Colonic mucosa (tissue), 4 donors: ENCODE results near the gene DOCK2. TPM values are rescaled to one million over a fixed set of nuclear protein-coding genes. Genes with fewer than 3 reads are reported as not detected.

Experiments used
- DNase-seq: peaks from one replicate; pipeline ENCODE4 v3.0.0-alpha.2; 2020
- H3K27ac ChIP-seq: fragments of 200-600 bp; one replicate; pipeline ENCODE4 v1.8.0; 2021
- H3K27me3 ChIP-seq: fragments of 200-600 bp; one replicate; pipeline ENCODE4 v1.8.0; 2021
- H3K36me3 ChIP-seq: fragments of 200-600 bp; one replicate; pipeline ENCODE4 v1.8.0; 2021
- H3K4me1 ChIP-seq: fragments of 200-600 bp; one replicate; pipeline ENCODE4 v1.8.0; 2021; ENCODE audit warnings: mild to moderate bottlenecking
- H3K4me3 ChIP-seq: fragments of 200-600 bp; one replicate; pipeline ENCODE4 v1.8.0; 2021
- H3K9ac ChIP-seq, 2 donors: one replicate each; pipeline ENCODE4 v1.7.0; 2013; ENCODE audit warnings: control low read depth in 2 of 2, low read depth in 2 of 2, low read length in 2 of 2
- H3K9me3 ChIP-seq: fragments of 200-600 bp; one replicate; pipeline ENCODE4 v1.8.0; 2021
- intact Hi-C: fragments of 100-400 bp; cut with DNase I; formaldehyde crosslinking; loops from one replicate; pipeline ENCODE4 v1.14.1; 2022
- total RNA-seq, 2 donors: library from RNA; stranded (reverse); fragmentation: NEBNext Ultra II Directional in 1 of 2; extraction: Animal tissue kit (Norgen Biotek cat#: 25700) in 1 of 2; gene quantifications; one replicate each; pipeline ENCODE4 v1.2.1, GENCODE V29; 2021
- TF ChIP-seq, protein P1 (sequence below): fragments of 200-600 bp; IDR thresholded peaks from one replicate; pipeline ENCODE4 v1.8.0; 2022; ENCODE audit warnings: antibody characterized with exemption, mild to moderate bottlenecking
- donor health status: healthy.
- donor health status: DM: no; HTN: no; CAD: no.
- donor health status: DM: no; HTN: no; CAD: no.

The DOCK2 gene
- total RNA-seq, 2 donors from 2014 or later: 4.8 to 6.0 TPM

DNA sequence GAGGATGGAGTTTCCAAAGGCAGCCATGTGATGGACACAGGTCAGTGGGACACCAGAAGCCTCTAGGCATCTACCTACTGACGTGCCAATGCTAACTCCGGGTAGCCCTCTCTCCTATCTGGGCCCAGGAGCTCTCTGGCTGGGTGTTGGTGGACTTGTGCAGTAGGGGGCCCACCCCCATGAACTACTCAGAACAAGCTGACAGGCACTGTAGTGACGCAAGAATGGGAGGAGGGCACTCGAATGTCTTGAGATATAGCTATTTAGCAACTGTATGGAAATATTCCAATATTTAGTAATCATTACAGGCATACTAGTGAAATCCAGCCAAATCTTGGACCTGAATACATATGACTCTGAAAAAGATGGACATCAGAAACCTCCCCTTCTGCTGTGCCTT lies 5.7 kb upstream of the DOCK2 start:
- H3K4me1 ChIP-seq: no peaks in the 10 kb centered on the region
- H3K27ac ChIP-seq: no peak overlapping the region
- no peaks in the 10 kb centered on the region for H3K9me3 ChIP-seq
- no peaks in the 10 kb centered on the region for H3K36me3 ChIP-seq
- no peak for DNase-seq
- H3K4me3 ChIP-seq: no peak overlapping the region
- TF ChIP-seq, protein P1, sequence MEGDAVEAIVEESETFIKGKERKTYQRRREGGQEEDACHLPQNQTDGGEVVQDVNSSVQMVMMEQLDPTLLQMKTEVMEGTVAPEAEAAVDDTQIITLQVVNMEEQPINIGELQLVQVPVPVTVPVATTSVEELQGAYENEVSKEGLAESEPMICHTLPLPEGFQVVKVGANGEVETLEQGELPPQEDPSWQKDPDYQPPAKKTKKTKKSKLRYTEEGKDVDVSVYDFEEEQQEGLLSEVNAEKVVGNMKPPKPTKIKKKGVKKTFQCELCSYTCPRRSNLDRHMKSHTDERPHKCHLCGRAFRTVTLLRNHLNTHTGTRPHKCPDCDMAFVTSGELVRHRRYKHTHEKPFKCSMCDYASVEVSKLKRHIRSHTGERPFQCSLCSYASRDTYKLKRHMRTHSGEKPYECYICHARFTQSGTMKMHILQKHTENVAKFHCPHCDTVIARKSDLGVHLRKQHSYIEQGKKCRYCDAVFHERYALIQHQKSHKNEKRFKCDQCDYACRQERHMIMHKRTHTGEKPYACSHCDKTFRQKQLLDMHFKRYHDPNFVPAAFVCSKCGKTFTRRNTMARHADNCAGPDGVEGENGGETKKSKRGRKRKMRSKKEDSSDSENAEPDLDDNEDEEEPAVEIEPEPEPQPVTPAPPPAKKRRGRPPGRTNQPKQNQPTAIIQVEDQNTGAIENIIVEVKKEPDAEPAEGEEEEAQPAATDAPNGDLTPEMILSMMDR: no peak
- no peaks in the 10 kb centered on the region for H3K27me3 ChIP-seq
- intact Hi-C loops: no loop called here
- H3K9ac ChIP-seq: no peak overlapping the region

DNA sequence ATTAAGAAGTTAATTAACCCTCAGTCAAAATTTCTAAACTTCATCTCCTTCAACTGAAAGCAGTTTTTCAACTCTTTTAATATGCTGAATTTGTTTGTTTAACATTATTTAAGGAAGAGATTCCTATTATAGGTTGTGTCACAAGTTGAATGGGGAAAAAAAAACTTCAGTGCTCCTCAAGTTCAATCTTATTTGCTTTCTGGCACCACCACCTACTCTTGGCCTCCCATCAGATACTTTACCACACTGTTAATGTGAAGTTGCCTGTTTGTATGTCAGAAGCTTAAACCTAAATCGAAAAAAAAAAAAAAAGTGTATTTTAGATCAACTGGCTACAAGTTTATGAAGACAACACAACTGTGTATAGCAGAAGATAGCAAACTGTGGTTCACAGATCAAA lies 4.1 kb upstream of the DOCK2 start:
- Histone ChIP-seq H3K9me3 (no peaks in the 10 kb centered on the region), H3K27ac (no peak overlapping the region), H3K36me3 (no peaks in the 10 kb centered on the region), H3K9ac (no peak overlapping the region), H3K4me1 (no peaks in the 10 kb centered on the region), H3K4me3 (no peak overlapping the region), H3K27me3 (no peaks in the 10 kb centered on the region)
- no peak for DNase-seq
- TF ChIP-seq, protein P1: no peak
- intact Hi-C loops: no loop called here

DNA sequence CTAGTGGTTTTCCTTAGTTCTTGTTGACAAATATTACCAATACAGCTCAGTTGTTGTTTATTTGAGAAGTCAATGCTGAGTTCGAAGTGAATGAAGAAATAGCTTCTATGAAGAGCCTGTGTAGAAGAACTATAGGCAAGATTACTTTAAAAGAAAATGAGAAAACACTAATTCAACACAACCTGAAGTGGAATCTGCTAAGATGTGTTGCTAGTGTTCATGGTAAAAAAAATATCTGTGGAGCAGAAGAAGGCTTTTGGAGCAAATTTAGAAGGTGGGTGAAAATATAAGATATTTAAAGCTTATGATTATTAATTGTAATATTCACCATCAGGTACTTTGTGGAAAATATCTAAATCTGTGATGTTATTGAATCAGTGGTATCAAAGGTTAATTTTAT lies 2.5 kb upstream of the DOCK2 start:
- intact Hi-C loops: no loop called here
- no peak overlapping the region for H3K4me3 ChIP-seq
- no peaks in the 10 kb centered on the region for H3K27me3 ChIP-seq
- H3K9ac ChIP-seq: no peak overlapping the region
- no peaks in the 10 kb centered on the region for H3K9me3 ChIP-seq
- no peak for DNase-seq
- no peaks in the 10 kb centered on the region for H3K4me1 ChIP-seq
- no peak overlapping the region for H3K27ac ChIP-seq
- H3K36me3 ChIP-seq: no peaks in the 10 kb centered on the region
- TF ChIP-seq, protein P1: no peak

DNA sequence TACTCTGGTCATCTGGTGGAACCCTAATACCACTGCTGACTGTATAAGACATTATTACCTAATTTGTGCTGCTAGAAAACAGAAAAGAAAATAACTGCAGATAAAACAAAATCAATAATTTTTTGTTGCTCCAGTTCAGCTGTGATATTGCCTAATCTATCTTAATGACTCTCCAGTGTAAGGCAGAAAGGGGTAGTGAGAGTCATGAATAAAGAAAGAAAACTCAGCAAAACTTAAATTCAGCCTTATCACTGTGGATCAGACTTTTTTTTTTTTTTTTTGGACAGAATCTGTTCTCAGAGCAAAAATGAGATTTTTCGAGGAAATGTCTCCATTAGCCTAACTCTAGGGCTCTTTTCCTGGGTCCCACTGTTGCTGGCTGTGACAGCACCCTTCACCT lies 1.1 kb upstream of the DOCK2 start:
- no peak overlapping the region for H3K27ac ChIP-seq
- H3K4me3 ChIP-seq: no peak overlapping the region
- H3K9me3 ChIP-seq: no peaks in the 10 kb centered on the region
- TF ChIP-seq, protein P1: no peak
- no peak for DNase-seq
- H3K36me3 ChIP-seq: no peaks in the 10 kb centered on the region
- H3K9ac ChIP-seq: no peak overlapping the region
- intact Hi-C loops: no loop called here
- H3K27me3 ChIP-seq: no peaks in the 10 kb centered on the region
- no peaks in the 10 kb centered on the region for H3K4me1 ChIP-seq

DNA sequence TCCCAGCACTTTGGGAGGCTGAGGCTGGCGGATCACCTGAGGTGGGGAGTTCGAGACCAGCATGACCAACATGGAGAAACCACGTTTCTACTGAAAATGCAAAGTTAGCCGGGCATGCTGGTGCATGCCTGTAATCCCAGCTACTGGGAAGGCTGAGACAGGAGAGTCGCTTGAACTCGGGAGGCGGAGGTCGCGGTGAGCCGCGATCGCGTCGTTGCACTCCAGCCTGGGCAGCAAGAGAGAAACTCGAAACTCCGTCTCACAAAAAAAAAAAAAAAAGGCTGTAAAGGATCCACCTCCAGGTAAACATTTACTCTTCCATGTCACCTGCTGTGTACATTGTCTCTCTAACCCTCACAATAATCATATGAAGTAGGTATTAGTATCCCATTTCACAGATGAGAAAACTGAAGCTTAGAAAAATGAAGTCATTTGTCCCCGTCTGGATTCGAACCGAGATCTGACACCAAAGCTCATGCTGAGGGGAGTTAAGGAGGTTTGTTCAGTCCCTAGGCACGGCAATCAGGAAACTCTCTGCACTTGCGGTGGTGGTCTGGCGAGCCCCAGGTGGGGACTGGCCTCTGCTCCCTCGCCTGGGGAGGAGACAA lies 494 bp upstream of the DOCK2 start:
- H3K9ac ChIP-seq: no peak overlapping the region
- no peaks in the 10 kb centered on the region for H3K36me3 ChIP-seq
- intact Hi-C loops: no loop called here
- no peaks in the 10 kb centered on the region for H3K9me3 ChIP-seq
- H3K4me3 ChIP-seq: peak overlapping the region; percentile 47
- no peak for DNase-seq
- no peaks in the 10 kb centered on the region for H3K27me3 ChIP-seq
- H3K4me1 ChIP-seq: no peaks in the 10 kb centered on the region
- TF ChIP-seq, protein P1: no peak
- no peak overlapping the region for H3K27ac ChIP-seq
